HL-60 (cell line): ENCODE data around the gene DHRS1.

Experiments used
- DNase-seq, 2 experiments: peaks; one replicate each; pipeline ENCODE4 v3.0.0-alpha.2; 2010 to 2020; ENCODE audit warnings: low read depth in 1 of 2, low spot score in 1 of 2
- H3K27ac ChIP-seq: fragments of 250-450 bp; sonication (Bioruptor Pico); replicated peaks from 2 replicates; pipeline ENCODE4 v1.5.1; 2020; ENCODE audit warnings: mild to moderate bottlenecking, moderate library complexity
- H3K27me3 ChIP-seq: fragments of 250-450 bp; sonication (Bioruptor Pico); 2 replicates; pipeline ENCODE4 v1.5.1; 2021; ENCODE audit warnings: mild to moderate bottlenecking, moderate library complexity; ENCODE audit not compliant: insufficient read depth, poor library complexity, severe bottlenecking
- H3K4me3 ChIP-seq: replicated peaks from 2 replicates; pipeline ENCODE4 v1.5.1; 2011; ENCODE audit warnings: mild to moderate bottlenecking, control low read depth, low read length; ENCODE audit not compliant: insufficient read depth
- GABPA ChIP-seq: IDR thresholded peaks from 2 replicates; pipeline ENCODE4 v1.6.1; 2012; ENCODE audit warnings: low read depth
- POLR2AphosphoS5 ChIP-seq: IDR thresholded peaks from 2 replicates; pipeline ENCODE4 v1.6.1; 2012; ENCODE audit warnings: low read depth
- SPI1 ChIP-seq: IDR thresholded peaks from 2 replicates; pipeline ENCODE4 v1.6.1; 2012; ENCODE audit warnings: low read depth, mild to moderate bottlenecking, borderline replicate concordance
- TF ChIP-seq, protein P1 (sequence below): IDR thresholded peaks from 2 replicates; pipeline ENCODE4 v1.6.1; 2012; ENCODE audit warnings: low read depth; ENCODE audit not compliant: insufficient replicate concordance
- TF ChIP-seq, protein P2 (sequence below): IDR thresholded peaks from one replicate; pipeline ENCODE4 v1.5.1; 2011; ENCODE audit warnings: low read length, control low read depth, inconsistent platforms; ENCODE audit not compliant: insufficient read depth

The DHRS1 gene

DNA sequence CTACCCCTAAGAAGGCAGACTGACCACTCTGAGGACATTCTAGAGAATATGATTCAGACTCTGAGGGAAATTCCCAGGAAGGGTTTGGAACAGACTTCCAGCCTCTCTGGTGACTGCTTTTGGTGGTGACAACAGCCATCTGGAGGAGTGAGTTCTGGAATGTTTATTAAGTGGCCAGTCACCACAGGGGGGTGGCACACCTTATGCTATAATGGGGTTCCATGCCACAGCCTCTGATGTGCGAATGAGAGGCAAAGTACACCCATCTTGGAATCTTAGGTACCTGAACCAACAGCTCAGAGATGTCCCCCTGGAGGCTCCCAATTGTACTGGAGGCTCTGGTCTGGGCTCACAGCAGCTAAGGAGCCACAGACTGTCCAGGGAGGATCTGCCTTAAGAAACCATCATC lies 47.7 kb downstream of the DHRS1 start:
- TF ChIP-seq, protein P1, sequence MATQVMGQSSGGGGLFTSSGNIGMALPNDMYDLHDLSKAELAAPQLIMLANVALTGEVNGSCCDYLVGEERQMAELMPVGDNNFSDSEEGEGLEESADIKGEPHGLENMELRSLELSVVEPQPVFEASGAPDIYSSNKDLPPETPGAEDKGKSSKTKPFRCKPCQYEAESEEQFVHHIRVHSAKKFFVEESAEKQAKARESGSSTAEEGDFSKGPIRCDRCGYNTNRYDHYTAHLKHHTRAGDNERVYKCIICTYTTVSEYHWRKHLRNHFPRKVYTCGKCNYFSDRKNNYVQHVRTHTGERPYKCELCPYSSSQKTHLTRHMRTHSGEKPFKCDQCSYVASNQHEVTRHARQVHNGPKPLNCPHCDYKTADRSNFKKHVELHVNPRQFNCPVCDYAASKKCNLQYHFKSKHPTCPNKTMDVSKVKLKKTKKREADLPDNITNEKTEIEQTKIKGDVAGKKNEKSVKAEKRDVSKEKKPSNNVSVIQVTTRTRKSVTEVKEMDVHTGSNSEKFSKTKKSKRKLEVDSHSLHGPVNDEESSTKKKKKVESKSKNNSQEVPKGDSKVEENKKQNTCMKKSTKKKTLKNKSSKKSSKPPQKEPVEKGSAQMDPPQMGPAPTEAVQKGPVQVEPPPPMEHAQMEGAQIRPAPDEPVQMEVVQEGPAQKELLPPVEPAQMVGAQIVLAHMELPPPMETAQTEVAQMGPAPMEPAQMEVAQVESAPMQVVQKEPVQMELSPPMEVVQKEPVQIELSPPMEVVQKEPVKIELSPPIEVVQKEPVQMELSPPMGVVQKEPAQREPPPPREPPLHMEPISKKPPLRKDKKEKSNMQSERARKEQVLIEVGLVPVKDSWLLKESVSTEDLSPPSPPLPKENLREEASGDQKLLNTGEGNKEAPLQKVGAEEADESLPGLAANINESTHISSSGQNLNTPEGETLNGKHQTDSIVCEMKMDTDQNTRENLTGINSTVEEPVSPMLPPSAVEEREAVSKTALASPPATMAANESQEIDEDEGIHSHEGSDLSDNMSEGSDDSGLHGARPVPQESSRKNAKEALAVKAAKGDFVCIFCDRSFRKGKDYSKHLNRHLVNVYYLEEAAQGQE, result no peak
- TF ChIP-seq GABPA, result no peak
- no peak for TF ChIP-seq POLR2AphosphoS5
- no peak for TF ChIP-seq SPI1
- H3K27me3 ChIP-seq, result no peaks in the 10 kb centered on the region
- H3K27ac ChIP-seq, result no peak overlapping the region
- DNase-seq, result no peak
- H3K4me3 ChIP-seq, result no peak overlapping the region

DNA sequence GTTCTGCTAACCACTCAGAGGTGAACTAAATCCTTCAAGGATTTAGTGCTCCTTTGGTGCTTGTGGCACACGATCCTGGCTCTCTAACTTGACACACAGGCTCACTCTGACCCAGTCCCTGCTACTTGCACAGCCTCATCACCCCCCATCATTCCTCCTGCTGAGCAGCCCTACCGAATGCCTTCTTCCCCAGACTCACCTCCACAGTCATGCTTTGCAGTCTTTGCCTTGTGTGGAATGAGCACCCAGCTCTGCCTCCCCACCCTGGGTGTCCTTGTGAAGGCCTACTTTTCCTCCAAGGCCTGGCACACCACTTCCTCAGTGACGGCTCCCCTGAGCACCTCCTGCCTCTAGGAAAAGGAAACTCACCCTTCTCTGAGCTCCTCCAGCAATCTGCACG lies 49.2 kb downstream of the DHRS1 start:
- no peak overlapping the region for H3K4me3 ChIP-seq
- no peak for DNase-seq
- no peak for TF ChIP-seq GABPA
- TF ChIP-seq, protein P1, result no peak
- TF ChIP-seq POLR2AphosphoS5, result no peak
- TF ChIP-seq, protein P2, sequence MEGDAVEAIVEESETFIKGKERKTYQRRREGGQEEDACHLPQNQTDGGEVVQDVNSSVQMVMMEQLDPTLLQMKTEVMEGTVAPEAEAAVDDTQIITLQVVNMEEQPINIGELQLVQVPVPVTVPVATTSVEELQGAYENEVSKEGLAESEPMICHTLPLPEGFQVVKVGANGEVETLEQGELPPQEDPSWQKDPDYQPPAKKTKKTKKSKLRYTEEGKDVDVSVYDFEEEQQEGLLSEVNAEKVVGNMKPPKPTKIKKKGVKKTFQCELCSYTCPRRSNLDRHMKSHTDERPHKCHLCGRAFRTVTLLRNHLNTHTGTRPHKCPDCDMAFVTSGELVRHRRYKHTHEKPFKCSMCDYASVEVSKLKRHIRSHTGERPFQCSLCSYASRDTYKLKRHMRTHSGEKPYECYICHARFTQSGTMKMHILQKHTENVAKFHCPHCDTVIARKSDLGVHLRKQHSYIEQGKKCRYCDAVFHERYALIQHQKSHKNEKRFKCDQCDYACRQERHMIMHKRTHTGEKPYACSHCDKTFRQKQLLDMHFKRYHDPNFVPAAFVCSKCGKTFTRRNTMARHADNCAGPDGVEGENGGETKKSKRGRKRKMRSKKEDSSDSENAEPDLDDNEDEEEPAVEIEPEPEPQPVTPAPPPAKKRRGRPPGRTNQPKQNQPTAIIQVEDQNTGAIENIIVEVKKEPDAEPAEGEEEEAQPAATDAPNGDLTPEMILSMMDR, result no peak
- no peak for TF ChIP-seq SPI1
- no peaks in the 10 kb centered on the region for H3K27me3 ChIP-seq
- H3K27ac ChIP-seq, result no peak overlapping the region

DNA sequence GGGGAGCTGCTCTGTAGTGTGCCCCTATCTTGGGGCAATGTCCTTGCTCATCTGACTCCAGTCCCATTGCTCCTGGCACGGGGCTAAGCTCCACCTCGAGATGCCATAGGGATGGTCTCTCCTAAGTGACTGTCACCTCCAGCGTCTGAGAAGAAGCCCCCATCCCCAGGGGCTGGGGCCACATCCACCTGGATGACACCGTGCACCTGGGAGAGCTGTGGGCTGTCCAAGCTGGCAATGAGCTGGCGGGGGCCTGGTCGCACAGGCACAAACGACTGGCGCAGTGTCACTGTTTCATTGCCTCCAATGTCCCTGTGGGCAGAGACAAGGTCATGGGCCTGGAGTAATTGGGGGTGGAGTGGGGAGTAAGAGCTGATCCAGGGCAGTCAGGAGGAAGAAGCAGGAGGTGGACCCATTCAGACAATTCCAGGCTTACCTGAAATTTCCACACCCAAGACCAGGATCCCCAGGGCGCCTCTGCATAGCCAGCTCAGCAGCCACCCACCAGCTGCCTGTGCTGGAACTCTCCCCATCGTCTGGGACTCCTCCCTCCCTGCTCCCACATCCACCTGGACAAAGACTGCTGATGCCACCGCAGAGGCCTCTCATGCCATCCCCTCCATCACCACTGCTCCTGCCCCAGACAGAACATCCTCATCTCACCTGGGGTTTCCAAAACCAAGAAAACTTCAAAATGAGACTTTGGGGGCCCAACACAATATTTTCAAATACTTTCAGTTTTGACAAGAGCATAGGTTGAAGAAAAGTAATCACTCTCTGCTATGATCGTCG lies 50.2 kb downstream of the DHRS1 start:
- Histone ChIP-seq H3K27ac (no peak overlapping the region), H3K27me3 (no peaks in the 10 kb centered on the region), H3K4me3 (no peak overlapping the region)
- no peak for DNase-seq
- TF ChIP-seq, protein P2, result no peak
- TF ChIP-seq SPI1 (no peak), GABPA (no peak), POLR2AphosphoS5 (no peak)
- TF ChIP-seq, protein P1, result no peak
